CD4-positive, alpha-beta T cell treated with Interleukin-10 for 1 hour (primary cell): ENCODE results near the gene FAHD1.
"Not testable (repeated sequence)": the region's sequence is repeated elsewhere in the genome, so short reads cannot be mapped to it uniquely, and the experiment has no call there.

Experiments
- DNase-seq: peaks from one replicate; pipeline ENCODE4 v3.0.0-alpha.2; 2020

FAHD1 gene

DNA sequence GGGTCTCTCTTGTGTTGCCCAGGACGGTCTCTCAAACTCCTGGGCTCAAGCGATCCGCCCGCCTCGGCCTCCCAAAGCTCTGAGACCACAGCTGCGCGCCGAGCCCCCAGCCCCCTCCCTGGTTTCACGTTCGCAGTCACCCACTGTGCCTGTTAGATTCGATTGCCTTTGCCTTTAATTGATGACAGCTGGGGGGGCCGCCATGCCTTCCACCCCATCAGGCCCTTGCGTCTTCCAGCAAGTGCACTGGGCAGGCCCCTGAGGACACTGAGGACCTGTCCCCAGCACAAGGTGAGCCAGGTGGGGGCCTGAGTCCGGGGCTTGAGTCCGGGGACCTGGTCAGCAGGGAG is 36.8 kb upstream of the FAHD1 start:
- DNase-seq = no peak

GRCh38 chr16:1790611-1791255 is 36.3 kb upstream of the FAHD1 start:
- DNase-seq = no peak

DNA sequence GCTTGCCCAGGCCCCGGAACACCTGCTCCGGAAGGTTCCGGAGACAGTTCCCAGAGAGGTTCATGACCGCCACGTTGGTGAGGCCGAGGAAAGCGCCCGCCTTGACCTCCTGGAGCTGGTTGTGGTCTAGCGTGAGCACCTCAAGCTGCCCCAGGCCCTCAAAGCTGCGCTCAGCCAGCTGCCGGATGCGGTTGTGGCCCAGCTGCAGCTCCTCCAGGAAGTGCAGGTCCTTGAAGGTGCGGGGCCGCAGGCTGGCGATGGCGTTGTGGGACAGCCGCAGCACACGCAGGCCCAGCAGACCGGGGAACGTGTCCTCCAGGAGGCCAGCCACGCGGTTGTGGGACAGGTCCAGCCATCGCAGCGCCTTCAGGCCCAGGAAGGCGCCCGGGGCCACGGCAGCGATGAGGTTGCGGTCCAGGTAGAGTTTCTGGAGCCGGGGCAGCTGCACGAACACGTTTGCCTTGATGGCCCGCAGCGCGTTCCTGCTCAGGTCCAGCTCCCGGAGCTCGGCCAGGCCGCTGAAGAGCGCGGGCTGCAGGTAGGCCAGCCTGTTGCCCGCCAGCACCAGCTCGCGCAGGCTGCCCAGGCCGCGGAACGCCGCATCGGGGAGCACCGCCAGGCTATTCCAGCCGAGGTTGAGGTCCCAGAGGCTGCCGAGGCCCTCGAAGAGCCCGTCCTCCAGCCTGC is 35.6 kb upstream of the FAHD1 start:
- no peak for DNase-seq

DNA sequence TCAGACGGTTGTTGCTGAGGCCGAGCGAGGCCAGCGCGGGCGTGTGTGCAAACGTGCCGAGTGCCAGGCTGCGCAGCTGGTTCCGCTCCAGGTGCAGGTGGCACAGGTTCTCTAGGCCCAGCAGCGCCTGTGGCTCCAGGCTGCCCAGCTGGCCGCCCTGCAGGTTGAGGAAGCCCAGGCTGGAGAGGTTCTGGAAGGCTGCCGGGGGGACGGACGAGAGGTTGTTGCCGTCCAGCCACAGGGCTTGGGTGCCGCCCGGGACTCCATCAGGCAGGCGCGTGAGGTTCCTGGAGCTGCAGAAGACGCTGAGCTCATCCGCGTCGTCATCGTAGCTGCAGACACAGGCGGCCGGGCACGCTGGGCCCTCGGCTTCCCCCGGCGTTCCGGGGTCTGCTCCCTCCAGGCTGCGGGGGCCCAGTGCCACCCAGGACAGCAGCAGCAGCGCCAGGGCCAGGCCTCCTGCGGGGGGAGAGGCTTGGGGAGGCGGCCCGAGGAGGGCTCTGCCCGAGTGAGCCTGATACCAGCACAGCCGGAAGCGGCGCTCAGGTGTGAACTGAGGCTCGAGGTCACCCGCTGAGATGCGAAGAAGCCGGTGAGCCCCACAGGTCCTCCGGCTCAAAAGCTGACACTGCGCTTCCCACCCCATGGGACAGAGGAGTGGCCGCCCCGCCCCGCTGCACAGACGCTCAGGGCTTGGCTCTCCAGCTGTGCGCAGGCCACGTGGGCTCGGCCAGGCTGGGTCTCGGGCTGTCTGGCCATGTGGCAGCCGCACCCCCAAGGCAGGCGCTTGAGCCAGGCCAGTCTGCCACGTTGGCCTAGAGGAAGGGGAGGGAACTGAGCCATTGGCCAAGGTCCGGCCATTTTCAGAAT is 34.8 kb upstream of the FAHD1 start:
- no peak for DNase-seq

DNA sequence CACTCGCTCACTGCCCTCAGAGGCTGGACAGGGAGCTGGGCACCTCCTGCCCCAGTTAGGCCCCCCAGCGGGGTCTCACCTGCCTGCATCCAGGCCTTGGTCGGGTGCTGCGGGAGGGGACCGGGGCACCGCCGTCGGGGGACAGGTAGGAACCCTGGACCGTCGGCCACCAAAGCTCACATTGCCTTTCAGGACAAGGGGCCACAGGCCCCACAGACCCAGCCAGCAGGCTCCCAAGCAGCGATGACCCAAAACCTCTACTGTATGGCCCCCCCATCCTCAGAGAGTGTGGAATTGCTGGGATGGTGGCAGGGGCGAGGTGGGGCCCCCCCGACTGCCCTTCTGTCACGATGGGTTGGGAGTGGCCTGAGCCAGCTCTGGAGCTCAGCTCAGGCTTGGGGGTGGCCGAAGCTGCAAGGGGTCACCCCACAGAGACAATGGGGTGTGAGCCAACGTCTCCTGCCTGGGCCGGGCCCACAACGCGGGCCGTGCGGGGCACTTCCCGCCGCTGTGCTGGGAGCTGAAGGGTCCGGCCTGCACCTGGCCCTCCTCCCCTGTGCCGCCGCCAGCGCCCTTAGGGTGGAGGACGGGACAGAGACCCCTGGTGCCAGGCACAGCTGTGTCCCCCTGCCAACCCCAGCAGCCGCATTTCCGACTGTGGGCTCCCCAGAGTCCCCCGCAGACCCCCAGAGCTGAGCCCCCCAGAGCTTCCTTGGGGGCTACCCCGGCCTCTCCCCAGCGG is 34.0 kb upstream of the FAHD1 start:
- no peak for DNase-seq

- no peak for DNase-seq
These were observed 33.3 kb upstream of the FAHD1 start, which contains the start of gene IGFALS for GRCh38 chr16:1793578-1794220. TSS of gene IGFALS (minus strand) at chr16:1793705. CDS start at chr16:1793652, 53 bp downstream.

GRCh38 chr16:1794221-1794871 is 32.7 kb upstream of the FAHD1 start:
- DNase-seq = no peak

DNA sequence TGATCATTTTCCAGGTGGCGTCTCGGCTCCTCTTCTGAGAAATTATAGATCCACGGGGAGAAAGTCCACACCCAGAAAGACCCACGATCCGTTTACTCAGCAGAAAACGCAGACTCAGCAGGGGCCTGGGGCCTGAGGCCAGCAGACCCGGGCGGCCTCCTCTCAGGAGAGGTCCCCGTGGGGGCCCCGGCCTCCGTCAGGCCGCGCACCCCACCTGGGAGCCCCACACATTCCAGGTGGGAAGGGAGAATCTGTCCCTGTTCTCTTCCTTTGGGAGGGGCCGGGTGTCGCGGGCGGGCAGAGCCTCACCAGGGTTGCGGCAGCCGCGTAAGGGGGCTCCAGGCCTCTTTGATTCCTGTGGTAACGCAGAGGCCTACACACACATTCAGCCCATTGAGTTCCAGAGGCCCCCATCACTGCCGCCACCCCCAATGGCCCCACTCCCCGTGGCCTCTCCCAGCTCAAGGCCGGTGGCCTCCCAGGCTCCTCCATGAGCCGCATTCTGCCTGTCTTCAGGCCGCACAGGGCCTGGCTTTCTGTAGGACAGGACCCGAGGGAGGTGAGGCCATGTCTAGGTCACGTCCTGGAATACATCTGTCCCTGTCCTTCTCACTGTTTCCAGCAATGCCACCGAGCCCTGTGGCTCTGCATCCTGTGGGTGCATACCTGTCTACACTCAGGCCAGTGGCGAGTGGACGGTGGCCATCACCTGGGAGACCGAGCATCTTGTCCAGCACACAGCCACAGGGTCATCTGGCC is 31.9 kb upstream of the FAHD1 start:
- no peak for DNase-seq

DNA sequence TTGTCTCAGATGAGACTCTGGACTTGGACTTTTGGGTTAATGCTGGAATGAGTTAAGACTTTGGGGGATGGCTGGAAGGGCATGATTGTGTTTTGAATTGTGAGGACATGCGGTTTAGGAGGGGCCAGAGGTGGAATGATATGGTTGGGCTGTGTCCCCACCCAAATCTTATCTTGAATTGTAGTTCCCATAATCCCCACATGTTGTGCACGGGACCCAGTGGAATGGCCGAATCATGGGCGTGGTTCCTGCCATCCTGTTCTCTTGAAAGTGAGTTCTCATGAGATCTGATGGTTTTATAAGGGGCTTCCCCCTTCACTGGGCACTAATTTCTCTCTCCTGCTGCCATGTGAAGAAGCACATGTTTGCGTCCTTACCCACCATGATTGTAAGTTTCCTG is 27.7 kb upstream of the FAHD1 start:
- DNase-seq = not testable (repeated sequence)

DNA sequence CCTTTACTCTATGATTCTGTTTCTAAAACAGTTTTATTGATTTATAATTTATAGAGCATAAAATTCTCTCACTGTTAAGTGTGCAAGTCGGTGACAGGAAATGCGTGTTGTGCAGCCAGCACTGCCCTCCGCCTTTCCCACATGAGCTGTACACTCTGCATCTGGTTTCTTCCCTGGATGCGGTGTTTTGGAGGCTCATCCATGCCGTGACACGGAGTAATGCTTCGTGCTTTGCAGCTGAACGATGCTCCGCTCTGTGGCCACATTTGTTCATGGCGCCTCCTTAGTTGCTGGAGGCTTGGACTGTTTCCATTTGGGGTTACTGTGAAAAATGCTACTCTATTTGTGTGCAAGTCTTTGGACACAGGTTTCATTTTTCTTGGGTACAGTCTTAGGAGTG is 26.3 kb upstream of the FAHD1 start:
- no peak for DNase-seq

- DNase-seq = no peak
These were observed 19.4 kb upstream of the FAHD1 start for GRCh38 chr16:1807626-1808025.

- DNase-seq = no peak
These were observed 18.3 kb upstream of the FAHD1 start for GRCh38 chr16:1808691-1809090.

- DNase-seq = no peak
These were observed 17.7 kb upstream of the FAHD1 start for GRCh38 chr16:1809281-1809801.

DNA sequence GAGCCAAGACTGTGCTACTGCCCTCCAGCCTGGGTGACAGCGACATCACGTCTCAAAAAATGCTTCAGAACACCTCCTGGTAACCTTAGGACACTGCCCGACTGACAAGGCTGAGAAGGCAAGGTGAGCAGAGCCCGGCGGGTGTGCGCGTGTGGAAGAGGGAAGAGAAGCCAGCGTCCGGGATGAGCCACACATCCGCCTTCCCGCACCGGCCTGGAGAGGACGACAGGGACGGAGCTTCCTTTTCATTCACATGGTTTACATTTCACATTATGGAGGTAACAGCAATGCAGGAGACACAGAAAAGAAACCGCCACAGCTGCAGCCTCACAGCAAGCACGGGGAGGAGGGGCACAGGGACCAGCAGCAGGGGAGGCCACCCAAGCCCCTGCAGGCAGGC is 16.9 kb upstream of the FAHD1 start:
- DNase-seq = no peak

DNA sequence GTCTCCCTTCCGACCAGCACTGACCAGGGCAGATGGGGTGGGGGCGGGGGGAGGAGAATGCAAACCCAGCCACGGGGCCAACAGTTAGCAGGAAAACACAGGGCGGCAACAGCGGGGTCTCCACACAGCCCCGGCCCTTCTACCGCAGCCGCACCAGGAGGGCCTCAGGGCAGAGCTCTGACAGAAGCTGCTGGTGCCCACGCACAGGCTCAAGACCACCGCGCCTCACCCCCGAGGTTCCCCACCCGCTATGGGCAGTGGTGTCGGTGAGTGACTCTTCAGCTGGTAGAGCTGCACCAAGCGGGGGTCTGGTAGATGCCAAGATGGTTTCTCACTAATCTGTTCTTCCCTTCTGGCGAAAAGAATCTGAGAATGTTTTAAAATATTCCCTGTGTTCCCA is 16.5 kb upstream of the FAHD1 start:
- no peak for DNase-seq

GRCh38 chr16:1812732-1813163 is 14.3 kb upstream of the FAHD1 start:
- DNase-seq = peak; percentile 39

- no peak for DNase-seq
These were observed 11.5 kb upstream of the FAHD1 start for GRCh38 chr16:1815461-1815860.

- DNase-seq = no peak
These were observed 10.4 kb upstream of the FAHD1 start for GRCh38 chr16:1816396-1817275.

DNA sequence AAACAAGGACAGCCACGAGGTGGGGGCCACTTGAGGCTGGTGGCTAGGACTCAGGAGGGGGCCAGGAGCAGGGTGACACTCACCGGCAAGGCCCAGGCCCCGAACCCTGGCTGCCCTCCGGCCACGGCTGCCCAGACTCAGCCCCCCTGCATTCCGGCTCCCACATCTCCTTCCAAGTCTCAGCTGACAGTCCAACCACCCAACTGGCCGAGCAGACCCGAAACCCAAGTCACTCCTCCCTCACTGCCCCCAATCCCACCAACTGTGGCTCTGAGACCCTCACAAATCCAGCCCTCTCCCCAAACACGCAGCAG is 9.8 kb upstream of the FAHD1 start:
- no peak for DNase-seq

DNA sequence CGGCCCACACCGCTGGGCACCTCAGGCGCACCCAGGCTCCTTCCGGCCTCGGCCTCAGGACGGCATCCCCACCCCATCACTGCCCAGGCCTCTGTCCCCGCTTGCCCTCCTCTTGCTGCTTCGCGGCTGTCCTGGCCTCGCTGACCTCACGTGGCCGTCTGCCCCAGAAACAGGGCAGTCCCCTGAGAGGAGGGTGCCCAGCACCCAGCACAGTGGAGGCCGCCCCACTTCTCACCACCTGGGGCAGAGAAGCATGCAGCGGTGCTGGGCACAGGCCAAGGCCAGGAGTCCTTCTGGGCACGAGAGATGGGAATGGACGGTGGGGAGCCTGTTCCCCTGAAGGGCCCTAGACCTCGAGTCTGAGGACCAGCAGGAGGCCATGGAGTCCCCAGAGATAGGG is 9.3 kb upstream of the FAHD1 start:
- no peak for DNase-seq
